K562 (cell line): ENCODE measurements around the gene CFL1. TPM values are rescaled to one million over a fixed set of nuclear protein-coding genes. Genes with fewer than 3 reads are reported as not detected.

Source experiments
- AFF4 ChIP-seq: sonication (generic); formaldehyde crosslinking; IDR thresholded peaks from 2 replicates; pipeline ENCODE4 v1.8.0; 2023; ENCODE audit warnings: mild to moderate bottlenecking, missing genetic modification reagents
- ARID2 ChIP-seq: fragments of 450-650 bp; IDR thresholded peaks from 2 replicates; pipeline ENCODE4 v1.6.1; 2017; ENCODE audit warnings: antibody characterized with exemption, mild to moderate bottlenecking
- ETV1 ChIP-seq: fragments of 450-650 bp; conservative IDR thresholded peaks from 2 replicates; pipeline ENCODE4 v1.6.1; 2016; ENCODE audit warnings: missing genetic modification characterization, control low read depth, low read depth, missing compliant biosample characterization
- GMEB1 ChIP-seq: fragments of 250-450 bp; sonication (Bioruptor Pico); IDR thresholded peaks from 2 replicates; pipeline ENCODE4 v1.4.0; 2020; ENCODE audit warnings: mild to moderate bottlenecking
- HCFC1 ChIP-seq: IDR thresholded peaks from 2 replicates; pipeline ENCODE4 v1.6.1; 2012; ENCODE audit warnings: low read depth, low read length, improper control_type of control experiment
- NFIX ChIP-seq: fragments of 250-450 bp; sonication (Bioruptor Pico); IDR thresholded peaks from 2 replicates; pipeline ENCODE4 v1.4.0; 2020; ENCODE audit warnings: low read depth, mild to moderate bottlenecking, moderate library complexity
- SMAD1 ChIP-seq: fragments of 150-350 bp; IDR thresholded peaks from 2 replicates; pipeline ENCODE4 v1.6.1; 2014; ENCODE audit warnings: low read length, low read depth; ENCODE audit not compliant: partially characterized antibody
- THRB ChIP-seq: fragments of 450-650 bp; formaldehyde crosslinking; conservative IDR thresholded peaks from 2 replicates; pipeline ENCODE4 v1.4.0; 2022; ENCODE audit warnings: mild to moderate bottlenecking, missing genetic modification characterization
- XRCC5 ChIP-seq: fragments of 200-400 bp; formaldehyde crosslinking; IDR thresholded peaks from 2 replicates; pipeline ENCODE4 v1.6.1; 2017; ENCODE audit warnings: low read depth, mild to moderate bottlenecking, low read length
- ZBTB1 ChIP-seq: sonication (generic); formaldehyde crosslinking; IDR thresholded peaks from 2 replicates; pipeline ENCODE4 v1.8.1; 2023; ENCODE audit warnings: missing genetic modification reagents, low read depth, mild to moderate bottlenecking, borderline replicate concordance
- ZBTB17 ChIP-seq: fragments of 450-650 bp; formaldehyde crosslinking; IDR thresholded peaks from 2 replicates; pipeline ENCODE4 v1.4.0; 2020; ENCODE audit warnings: mild to moderate bottlenecking
- ZBTB49 ChIP-seq: sonication (generic); formaldehyde crosslinking; IDR thresholded peaks from 2 replicates; pipeline ENCODE4 v1.8.0; 2022; ENCODE audit warnings: missing genetic modification reagents, mild to moderate bottlenecking, borderline replicate concordance
- ZNF212 ChIP-seq: fragments of 450-650 bp; formaldehyde crosslinking; IDR thresholded peaks from 2 replicates; pipeline ENCODE4 v1.4.0; 2020; ENCODE audit warnings: mild to moderate bottlenecking
- ZNF395 ChIP-seq: fragments of 200-800 bp; sonication (Bioruptor generic); IDR thresholded peaks from 2 replicates; pipeline ENCODE4 v1.6.1; 2017; ENCODE audit warnings: missing genetic modification characterization, missing compliant biosample characterization
- ZNF77 ChIP-seq: fragments of 250-450 bp; sonication (Bioruptor Pico); IDR thresholded peaks from 2 replicates; pipeline ENCODE4 v1.5.0; 2020
- polyA plus RNA-seq, 8 experiments: library from polyadenylated mRNA; depleted of rRNA in 4 of 8; stranded (reverse) in 5 of 8; unstranded in 3 of 8; fragments of >200 nt; fragmentation: Nextera tagmentation in 2 of 8; fragmentation: Illumina TruSeq in 1 of 8; extraction: Ambion mirVana in 2 of 8; extraction: Trizol in 1 of 8; gene quantifications; 2 replicates each; pipeline versions ENCODE4 v1.2.1 to v1.2.3, GENCODE V29; 2011 to 2014; ENCODE audit warnings: inconsistent platforms in 1 of 8, missing spikeins in 1 of 8
- total RNA-seq, 7 experiments: library from RNA; depleted of rRNA in 6 of 7; stranded (reverse); fragments of >200 nt in 6 of 7; fragmentation: Illumina TruSeq in 2 of 7; extraction: Trizol in 2 of 7; gene quantifications; 2 replicates each; pipeline versions ENCODE4 v1.2.1 to v1.2.3, GENCODE V29; 2011 to 2021; ENCODE audit warnings: low replicate concordance in 1 of 7

Gene CFL1
- total and polyA plus RNA-seq, 9 of the 15 experiments (the other 6 are each of a cell fraction or from before 2014, with no cell fraction given), result 105 to 1,101 (median 859) TPM

- TF ChIP-seq ZBTB49 (0 out of 2 replicates have a peak, but pooled peaks have one; percentile 72), GMEB1 (peak; percentile 29; the same call in 1 of the 2 replicates), ARID2 (no peak), ZBTB17 (0 out of 2 replicates have a peak, but pooled peaks have one; percentile 68), THRB (CRISPR knock-in tag) (0 out of 2 replicates have a peak, but pooled peaks have one; percentile 2), HCFC1 (peak; percentile 78), ETV1 (peak; percentile 74), XRCC5 (peak; percentile 92), ZBTB1 (CRISPR knock-in tag) (peak; percentile 45; the same call in 1 of the 2 replicates), NFIX (CRISPR knock-in tag) (peak; percentile 52; the same call in 1 of the 2 replicates), ZNF212 (CRISPR knock-in tag) (peak; percentile 42; the same call in 1 of the 2 replicates), ZNF395 (CRISPR knock-in tag) (peak; percentile 83), SMAD1 (peak; percentile 80), AFF4 (CRISPR knock-in tag) (peak; percentile 6; the same call in 1 of the 2 replicates), ZNF77 (CRISPR knock-in tag) (no peak)
These were observed 2.5 kb upstream of the CFL1 start, which contains the start of gene MUS81 (continued) for GRCh38 chr11:65860278-65861164.
